Measurements from ENCODE around the gene CREB3. TPM values are rescaled to one million over a fixed set of nuclear protein-coding genes. Genes with fewer than 3 reads are reported as not detected.

Gene CREB3
- total and polyA plus RNA-seq, 9 of the 15 experiments (the other 6 are each of a cell fraction or from before 2014, with no cell fraction given), result 5.7 to 18.3 (median 14.9) TPM

DNA sequence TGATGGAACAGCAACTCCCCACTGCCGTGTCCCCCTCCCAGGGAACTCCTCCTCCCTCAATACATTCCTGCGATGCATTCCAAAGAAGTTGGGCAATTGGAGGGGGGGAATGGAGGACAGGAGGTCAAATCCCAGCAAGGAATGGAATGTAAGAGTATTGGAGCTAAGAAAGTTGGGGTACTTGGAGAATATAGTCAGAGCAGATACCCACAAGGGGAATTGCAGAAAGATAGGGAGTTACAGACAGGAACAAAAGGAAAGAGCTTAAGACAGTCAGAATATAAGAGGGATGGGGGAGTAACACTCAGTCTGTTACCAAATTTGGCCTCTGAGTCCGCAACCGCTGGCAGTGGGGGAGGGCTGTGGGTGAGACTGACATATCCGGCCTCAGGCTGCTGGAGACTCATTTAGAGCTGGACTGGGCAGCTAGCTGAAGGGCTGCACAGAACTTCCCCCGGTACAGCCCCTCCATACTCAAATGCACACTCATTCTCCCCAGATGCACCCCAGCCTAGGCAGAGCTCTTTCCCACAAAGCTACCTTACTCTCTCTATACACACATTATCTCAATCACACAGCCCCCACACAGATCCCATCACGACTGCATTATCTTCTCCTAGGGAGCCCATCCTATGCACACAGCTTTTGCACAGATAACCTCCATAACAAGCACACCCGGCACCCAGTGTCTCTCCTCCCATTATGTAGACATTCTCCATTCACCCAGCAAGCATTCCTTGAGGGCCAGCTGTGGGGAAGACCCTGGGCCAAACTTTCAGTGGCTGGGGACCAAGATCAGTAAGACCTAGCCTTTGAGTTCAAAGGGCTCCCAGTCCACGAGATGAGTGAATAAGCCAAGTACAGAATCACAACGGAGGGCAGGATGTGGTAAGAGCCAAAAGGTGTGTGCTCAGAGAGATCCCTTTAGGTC lies 4.2 kb upstream of the CREB3 start (continued):
- TF ChIP-seq FOXP4 (CRISPR knock-in tag; IDR thresholded peaks at IDR 0.05; ENCODE audit: borderline replicate concordance) (no peak), PCBP1 (IDR thresholded peaks at IDR 0.05; ENCODE audit: low read depth, low read length, poor library complexity, severe bottlenecking) (no peak), KLF16 (IDR thresholded peaks at IDR 0.05) (peak; percentile 87; the same call in 1 of the 2 replicates), ATF3 (IDR thresholded peaks at IDR 0.05) (no peak), ATF3 (CRISPR knock-in tag; conservative IDR thresholded peaks at IDR 0.05) (no peak), HNRNPUL1 (IDR thresholded peaks at IDR 0.05; ENCODE audit: low read length) (no peak), CEBPZ (IDR thresholded peaks at IDR 0.05; ENCODE audit: borderline replicate concordance, low read depth, low read length) (no peak), MED1 (CRISPR knock-in tag; IDR thresholded peaks at IDR 0.05; ENCODE audit: borderline replicate concordance) (no peak), CBX8 (IDR thresholded peaks at IDR 0.05; ENCODE audit: borderline replicate concordance, extremely low read depth, low read depth, low read length, poor library complexity, severe bottlenecking) (no peak), MEF2D (tag; conservative IDR thresholded peaks at IDR 0.05; ENCODE audit: low read depth) (peak; percentile 66), KLF6 (CRISPR knock-in tag; IDR thresholded peaks at IDR 0.05; ENCODE audit: borderline replicate concordance) (no peak), TOE1 (IDR thresholded peaks at IDR 0.05; ENCODE audit: borderline replicate concordance) (0 out of 2 replicates have a peak, but pooled peaks have one; percentile 38), TOE1 (CRISPR knock-in tag; IDR thresholded peaks at IDR 0.05; ENCODE audit: borderline replicate concordance, low read depth) (no peak)
- TF ChIP-seq, protein P1, sequence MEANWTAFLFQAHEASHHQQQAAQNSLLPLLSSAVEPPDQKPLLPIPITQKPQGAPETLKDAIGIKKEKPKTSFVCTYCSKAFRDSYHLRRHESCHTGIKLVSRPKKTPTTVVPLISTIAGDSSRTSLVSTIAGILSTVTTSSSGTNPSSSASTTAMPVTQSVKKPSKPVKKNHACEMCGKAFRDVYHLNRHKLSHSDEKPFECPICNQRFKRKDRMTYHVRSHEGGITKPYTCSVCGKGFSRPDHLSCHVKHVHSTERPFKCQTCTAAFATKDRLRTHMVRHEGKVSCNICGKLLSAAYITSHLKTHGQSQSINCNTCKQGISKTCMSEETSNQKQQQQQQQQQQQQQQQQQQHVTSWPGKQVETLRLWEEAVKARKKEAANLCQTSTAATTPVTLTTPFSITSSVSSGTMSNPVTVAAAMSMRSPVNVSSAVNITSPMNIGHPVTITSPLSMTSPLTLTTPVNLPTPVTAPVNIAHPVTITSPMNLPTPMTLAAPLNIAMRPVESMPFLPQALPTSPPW (CRISPR knock-in tag; IDR thresholded peaks at IDR 0.05), result peak; percentile 83
- TF ChIP-seq, protein P2, sequence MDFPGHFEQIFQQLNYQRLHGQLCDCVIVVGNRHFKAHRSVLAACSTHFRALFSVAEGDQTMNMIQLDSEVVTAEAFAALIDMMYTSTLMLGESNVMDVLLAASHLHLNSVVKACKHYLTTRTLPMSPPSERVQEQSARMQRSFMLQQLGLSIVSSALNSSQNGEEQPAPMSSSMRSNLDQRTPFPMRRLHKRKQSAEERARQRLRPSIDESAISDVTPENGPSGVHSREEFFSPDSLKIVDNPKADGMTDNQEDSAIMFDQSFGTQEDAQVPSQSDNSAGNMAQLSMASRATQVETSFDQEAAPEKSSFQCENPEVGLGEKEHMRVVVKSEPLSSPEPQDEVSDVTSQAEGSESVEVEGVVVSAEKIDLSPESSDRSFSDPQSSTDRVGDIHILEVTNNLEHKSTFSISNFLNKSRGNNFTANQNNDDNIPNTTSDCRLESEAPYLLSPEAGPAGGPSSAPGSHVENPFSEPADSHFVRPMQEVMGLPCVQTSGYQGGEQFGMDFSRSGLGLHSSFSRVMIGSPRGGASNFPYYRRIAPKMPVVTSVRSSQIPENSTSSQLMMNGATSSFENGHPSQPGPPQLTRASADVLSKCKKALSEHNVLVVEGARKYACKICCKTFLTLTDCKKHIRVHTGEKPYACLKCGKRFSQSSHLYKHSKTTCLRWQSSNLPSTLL (IDR thresholded peaks at IDR 0.05), result no peak
